Mucosa of descending colon (tissue), 3 donors: Measurements from ENCODE around the gene TCF20. TPM values are rescaled to one million over a fixed set of nuclear protein-coding genes. Genes with fewer than 3 reads are reported as not detected.

Experiments
- ATAC-seq: fragments of 200-7000 bp; cut with Tn5 transposase; one replicate; pipeline ENCODE4 v1.9.1; 2020; ENCODE audit warnings: mild to moderate bottlenecking, moderate library complexity
- DNase-seq, 3 donors: peaks; one replicate each; pipeline ENCODE4 v3.0.0-alpha.2; 2020
- H3K36me3 ChIP-seq: fragments of 200-600 bp; one replicate; pipeline ENCODE4 v1.8.0; 2021; ENCODE audit warnings: low read depth, mild to moderate bottlenecking
- H3K4me1 ChIP-seq: fragments of 200-600 bp; one replicate; pipeline ENCODE4 v1.8.0; 2021; ENCODE audit warnings: low read depth, mild to moderate bottlenecking
- H3K4me3 ChIP-seq: fragments of 200-600 bp; one replicate; pipeline ENCODE4 v1.8.0; 2021; ENCODE audit warnings: mild to moderate bottlenecking
- H3K9me3 ChIP-seq: fragments of 200-600 bp; one replicate; pipeline ENCODE4 v1.8.0; 2021; ENCODE audit warnings: mild to moderate bottlenecking
- intact Hi-C, 2 donors: fragments of 100-400 bp; cut with DNase I in 1 of 2; cut with micrococcal nuclease in 1 of 2; formaldehyde crosslinking; loops; one replicate each; pipeline versions ENCODE4 v1.11.0 to v1.11.1; 2022; cut with DNase I, micrococcal nuclease
- long read RNA-seq, 2 donors: library from polyadenylated mRNA; unstranded; transcript quantifications; one replicate each; pipeline ENCODE4 v2.0.0, GENCODE V29; 2019 to 2021
- total RNA-seq, 3 donors: library from RNA; stranded (reverse); fragmentation: NEBNext Ultra II Directional in 2 of 3; extraction: Animal tissue kit (Norgen Biotek cat#: 25700) in 2 of 3; gene quantifications; one replicate each; pipeline versions ENCODE4 v1.2.1 to v1.2.4, GENCODE V29; 2021 to 2023
- TF ChIP-seq, protein P1 (sequence below): fragments of 200-600 bp; IDR thresholded peaks from one replicate; pipeline ENCODE4 v1.8.0; 2022; ENCODE audit warnings: antibody characterized with exemption, mild to moderate bottlenecking
- donor health status: DM: no; HTN: no; CAD: no; lungs with moderate emphysema.
- donor health status: DM: no; HTN: no; CAD: no.
- donor health status: DM: no; HTN: yes; CAD: no.

TCF20 gene
- total RNA-seq = 10 to 100 TPM; 50.6 to 62.8 (median 58.2) TPM
- long read RNA-seq, donor 1, full-length matches to known transcripts = 4 of 9 reads
- long read RNA-seq, donor 1, partial matches to known transcripts = 1 of 9 reads
- long read RNA-seq, donor 1, other reads (novel, unspliced or antisense) = 4 of 9 reads
- long read RNA-seq, donor 2, partial matches to known transcripts = 0 of 1 reads
- long read RNA-seq, donor 2, other reads (novel, unspliced or antisense) = 1 of 1 reads

DNA sequence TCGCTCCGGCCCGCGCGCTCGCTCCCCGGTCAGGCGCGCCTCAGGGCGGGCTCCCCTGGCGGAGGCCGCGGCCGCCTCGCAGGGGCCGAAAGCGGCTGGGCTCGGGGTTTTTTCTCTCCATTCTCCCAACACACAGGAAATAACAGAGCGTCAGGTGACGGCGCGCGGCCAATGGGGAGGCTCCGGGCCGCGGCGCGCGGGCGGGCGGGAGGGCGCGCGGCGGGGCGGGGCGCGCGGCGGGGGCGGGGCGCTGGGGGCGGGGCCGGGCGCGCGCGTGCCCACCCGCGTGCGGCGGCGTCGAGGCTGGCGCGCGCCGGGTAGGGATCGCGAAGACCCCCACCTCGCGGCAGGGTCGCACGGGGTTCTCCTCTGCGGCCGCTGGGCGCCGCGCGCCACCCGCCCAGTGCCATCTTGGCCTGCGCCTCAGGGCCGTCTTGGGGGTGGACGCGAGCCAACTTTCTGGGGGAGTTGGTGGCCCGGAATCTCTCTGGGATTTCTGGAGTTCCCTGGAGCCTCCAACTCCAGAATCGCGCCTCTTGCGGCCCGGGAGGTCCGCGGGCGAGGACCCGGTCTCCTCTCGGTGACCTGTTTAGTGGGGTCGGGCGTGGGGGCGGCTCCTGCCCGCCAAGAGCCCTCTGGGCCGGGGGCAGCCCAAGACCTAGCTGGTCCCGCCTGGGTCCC lies at the start of gene TCF20:
Gene TCF20, minus strand, starts transcription at position 144 of the 681 bp plus-strand sequence. CDS start 55,348 bp downstream, outside the sequence.
- TF ChIP-seq, protein P1, sequence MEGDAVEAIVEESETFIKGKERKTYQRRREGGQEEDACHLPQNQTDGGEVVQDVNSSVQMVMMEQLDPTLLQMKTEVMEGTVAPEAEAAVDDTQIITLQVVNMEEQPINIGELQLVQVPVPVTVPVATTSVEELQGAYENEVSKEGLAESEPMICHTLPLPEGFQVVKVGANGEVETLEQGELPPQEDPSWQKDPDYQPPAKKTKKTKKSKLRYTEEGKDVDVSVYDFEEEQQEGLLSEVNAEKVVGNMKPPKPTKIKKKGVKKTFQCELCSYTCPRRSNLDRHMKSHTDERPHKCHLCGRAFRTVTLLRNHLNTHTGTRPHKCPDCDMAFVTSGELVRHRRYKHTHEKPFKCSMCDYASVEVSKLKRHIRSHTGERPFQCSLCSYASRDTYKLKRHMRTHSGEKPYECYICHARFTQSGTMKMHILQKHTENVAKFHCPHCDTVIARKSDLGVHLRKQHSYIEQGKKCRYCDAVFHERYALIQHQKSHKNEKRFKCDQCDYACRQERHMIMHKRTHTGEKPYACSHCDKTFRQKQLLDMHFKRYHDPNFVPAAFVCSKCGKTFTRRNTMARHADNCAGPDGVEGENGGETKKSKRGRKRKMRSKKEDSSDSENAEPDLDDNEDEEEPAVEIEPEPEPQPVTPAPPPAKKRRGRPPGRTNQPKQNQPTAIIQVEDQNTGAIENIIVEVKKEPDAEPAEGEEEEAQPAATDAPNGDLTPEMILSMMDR = no peak
- intact Hi-C loops = no loop called here

DNA sequence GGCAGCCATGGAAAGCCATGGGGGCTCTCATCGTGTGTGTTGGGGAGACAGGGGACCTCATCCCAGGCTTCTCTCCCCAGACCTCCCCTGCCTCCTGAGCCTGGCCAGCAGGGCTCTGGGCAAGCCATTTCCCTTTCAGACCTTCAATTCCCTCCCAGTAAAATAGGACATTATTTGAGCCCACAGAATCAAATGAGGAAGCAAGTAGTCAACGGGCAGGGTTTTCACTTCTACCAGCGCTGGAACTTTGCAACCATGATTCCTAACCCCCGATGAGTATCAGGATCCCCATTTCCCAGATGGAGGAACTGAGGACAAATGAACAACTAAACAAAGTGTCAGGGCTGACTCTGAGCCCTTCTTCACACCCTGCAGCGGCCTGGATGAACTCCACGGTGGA lies 48.9 kb upstream of the TCF20 start:
- no peak overlapping the region for H3K4me3 ChIP-seq
- TF ChIP-seq, protein P1 = no peak
- ATAC-seq (no peak), DNase-seq (no peak)
- no peaks in the 10 kb centered on the region for H3K9me3 ChIP-seq
- peaks cover 69% of the 10 kb centered on the region for H3K4me1 ChIP-seq
- H3K36me3 ChIP-seq = no peaks in the 10 kb centered on the region
- intact Hi-C loops = no loop called here

More for the DNA sequence above, at the start of gene TCF20:
- Histone ChIP-seq H3K36me3 (no peaks in the 10 kb centered on the region), H3K4me1 (peaks cover 17% of the 10 kb centered on the region), H3K4me3 (peak within 1 kb of the TSS; percentile 98), H3K9me3 (no peaks in the 10 kb centered on the region)
- ATAC-seq (peak; percentile 62), DNase-seq (peak; percentile 84 to 86 (median 86))

DNA sequence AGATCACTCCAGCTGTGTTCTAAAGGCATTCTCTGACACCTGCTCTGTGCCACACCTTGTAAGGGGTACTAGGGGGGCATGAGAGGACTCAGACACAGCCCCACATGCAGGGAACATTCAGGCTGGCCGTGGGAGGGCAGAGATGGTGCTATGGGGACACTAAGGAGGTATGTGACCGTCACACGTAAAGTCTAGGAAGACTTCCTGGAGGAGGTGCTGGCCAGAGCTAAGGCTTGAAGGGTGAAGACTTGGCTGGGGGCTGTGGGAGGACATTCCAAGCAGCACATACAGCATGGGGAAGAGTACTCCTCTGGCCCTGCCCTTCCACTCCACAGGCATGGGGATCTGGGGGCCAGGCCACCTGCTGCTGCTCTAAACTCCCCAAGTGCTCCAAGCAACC lies 48.5 kb upstream of the TCF20 start:
- no peak for ATAC-seq
- TF ChIP-seq, protein P1 = no peak
- Histone ChIP-seq H3K4me3 (no peak overlapping the region), H3K4me1 (peaks cover 73% of the 10 kb centered on the region), H3K36me3 (no peaks in the 10 kb centered on the region), H3K9me3 (no peaks in the 10 kb centered on the region)
- DNase-seq = no peak
- intact Hi-C loops = no loop called here

DNA sequence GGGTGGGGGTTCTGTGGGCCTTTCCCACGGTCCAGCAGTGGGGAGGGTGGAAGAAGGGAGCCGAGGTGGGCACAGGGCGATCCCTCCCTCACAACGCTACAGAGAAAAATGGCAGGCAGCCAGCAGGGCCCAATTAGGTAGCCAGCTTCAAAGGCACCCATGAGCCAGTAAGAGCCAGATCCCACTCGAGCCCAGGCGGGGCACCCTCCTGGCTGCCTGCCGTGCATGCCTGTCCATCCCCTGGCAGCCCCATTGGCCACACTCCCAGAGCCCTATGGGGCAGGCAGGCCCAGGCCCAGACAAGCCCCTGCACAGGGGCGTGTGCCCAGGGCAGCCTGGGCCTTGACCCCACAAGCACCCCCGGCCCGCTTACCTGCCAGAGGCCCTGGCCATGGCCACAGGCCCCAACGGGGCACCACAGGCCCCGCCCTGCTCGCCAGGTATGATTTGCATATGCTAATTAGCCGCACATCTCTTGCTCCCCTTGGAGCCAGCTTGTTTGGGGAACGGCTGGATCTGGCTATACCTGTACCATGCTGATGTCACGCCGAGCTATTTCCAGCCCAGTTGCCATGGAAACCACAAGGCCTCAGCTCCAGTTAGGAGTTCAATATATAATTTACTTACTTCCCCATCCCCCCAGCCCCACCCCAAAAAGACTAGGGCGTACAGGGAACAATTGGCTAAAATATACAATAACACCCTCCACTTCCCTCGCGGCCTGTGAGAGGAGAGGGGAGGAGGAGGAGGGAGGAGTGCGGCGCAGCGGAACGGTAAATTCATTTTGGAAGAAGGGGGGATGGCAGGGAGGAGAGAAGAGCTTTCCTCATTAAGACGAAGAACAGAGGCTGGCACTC lies 47.5 kb upstream of the TCF20 start:
- Histone ChIP-seq H3K36me3 (no peaks in the 10 kb centered on the region), H3K4me1 (peaks cover 81% of the 10 kb centered on the region), H3K4me3 (no peak overlapping the region), H3K9me3 (no peaks in the 10 kb centered on the region)
- ATAC-seq = peak; percentile 29
- intact Hi-C loops = no loop called here
- peak; percentile 79 to 87 (median 83) for DNase-seq
- TF ChIP-seq, protein P1 = no peak

DNA sequence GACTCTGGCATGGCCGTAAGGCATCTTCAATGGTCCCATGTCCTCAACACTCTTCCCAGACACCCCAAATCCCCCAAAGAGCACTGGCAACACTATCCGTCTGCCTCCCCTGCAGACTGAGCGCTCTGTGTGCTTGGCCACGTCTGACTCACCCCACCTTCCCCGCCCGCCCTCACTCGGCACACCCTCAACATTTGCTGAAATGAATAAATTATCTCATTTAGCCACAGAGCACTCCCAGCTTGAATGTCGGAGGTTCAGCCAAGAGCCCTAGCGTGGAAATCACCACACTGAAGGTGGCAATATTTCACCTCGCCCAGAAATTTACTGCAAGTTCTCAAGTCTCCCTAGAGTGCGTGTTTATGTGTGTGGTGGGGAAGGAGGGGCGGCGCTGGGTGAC lies 46.6 kb upstream of the TCF20 start:
- Histone ChIP-seq H3K9me3 (no peaks in the 10 kb centered on the region), H3K36me3 (no peaks in the 10 kb centered on the region), H3K4me1 (peaks cover 78% of the 10 kb centered on the region), H3K4me3 (no peak overlapping the region)
- peak; percentile 59 for ATAC-seq
- TF ChIP-seq, protein P1 = no peak
- DNase-seq = peak; percentile 86 to 88 (median 86)
- intact Hi-C loops = no loop called here
